Type B pancreatic cell (in vitro differentiated cells): ENCODE measurements around the gene NPC1L1. TPM values are rescaled to one million over a fixed set of nuclear protein-coding genes. Genes with fewer than 3 reads are reported as not detected.

Experiments used
- DNase-seq: peaks from one replicate; pipeline ENCODE4 v3.0.0; 2021; ENCODE audit warnings: mixed read lengths; ENCODE audit not compliant: unreplicated experiment; ENCODE audit errors: extremely low spot score
- H3K27ac Mint-ChIP-seq: 2 replicates; pipeline ENCODE4 v1.8.0; 2021; ENCODE audit warnings: mild to moderate bottlenecking, mixed read lengths
- H3K27me3 Mint-ChIP-seq: 2 replicates; pipeline ENCODE4 v1.8.0; 2021; ENCODE audit warnings: mixed read lengths
- H3K36me3 Mint-ChIP-seq: 2 replicates; pipeline ENCODE4 v1.8.0; 2021; ENCODE audit warnings: mixed read lengths
- H3K4me1 Mint-ChIP-seq: one replicate; pipeline ENCODE4 v1.8.0; 2021; ENCODE audit warnings: mixed read lengths; ENCODE audit not compliant: unreplicated experiment
- H3K4me3 Mint-ChIP-seq: 2 replicates; pipeline ENCODE4 v1.8.0; 2021; ENCODE audit warnings: mild to moderate bottlenecking, mixed read lengths
- H3K9me3 Mint-ChIP-seq: 2 replicates; pipeline ENCODE4 v1.8.0; 2021; ENCODE audit warnings: mixed read lengths
- CTCF ChIP-seq: fragments of 200-600 bp; sonication (generic); conservative IDR thresholded peaks from 2 replicates; pipeline ENCODE4 v1.5.0; 2021; ENCODE audit warnings: antibody characterized with exemption, mild to moderate bottlenecking
- total RNA-seq: library from RNA; stranded (reverse); gene quantifications from 2 replicates; pipeline ENCODE4 v1.2.1, GENCODE V29; 2021; ENCODE audit warnings: low replicate concordance

Gene NPC1L1
- total RNA-seq, 1 donor from 2014 or later = 8.8 TPM

- Mint-ChIP-seq H3K4me1 (peaks cover 11% of the 10 kb centered on the region), H3K4me3 (peak within 1 kb of the TSS; percentile 99), H3K27me3 (no peaks in the 10 kb centered on the region), H3K9me3 (no peaks in the 10 kb centered on the region), H3K36me3 (peaks cover 29% of the 10 kb centered on the region), H3K27ac (peak within 1 kb of the TSS; percentile 97)
- peak; percentile 92 for DNase-seq
- TF ChIP-seq CTCF = no peak
Measured at GRCh38 chr7:44573464-44574286, 32.5 kb upstream of the NPC1L1 start, which contains the start of gene DDX56. TSS of gene DDX56 (minus strand) at chr7:44573908. CDS start at chr7:44573895, 13 bp downstream.

- H3K4me3 Mint-ChIP-seq = peak overlapping the region; percentile 99
Measured at GRCh38 chr7:44572771-44573170, 31.6 kb upstream of the NPC1L1 start.

GRCh38 chr7:44569959-44570358 lies 28.8 kb upstream of the NPC1L1 start:
- no peaks in the 10 kb centered on the region for H3K9me3 Mint-ChIP-seq
- no peak for DNase-seq
- no peaks in the 10 kb centered on the region for H3K27me3 Mint-ChIP-seq
- H3K27ac Mint-ChIP-seq = no peak overlapping the region
- H3K4me1 Mint-ChIP-seq = peaks cover 11% of the 10 kb centered on the region
- H3K36me3 Mint-ChIP-seq = peaks cover 32% of the 10 kb centered on the region
- no peak for TF ChIP-seq CTCF
- H3K4me3 Mint-ChIP-seq = no peak overlapping the region

More at GRCh38 chr7:44572771-44573170, 31.6 kb upstream of the NPC1L1 start:
- Mint-ChIP-seq H3K27ac (peak overlapping the region; percentile 97), H3K4me1 (peaks cover 11% of the 10 kb centered on the region), H3K9me3 (no peaks in the 10 kb centered on the region), H3K27me3 (no peaks in the 10 kb centered on the region), H3K36me3 (peaks cover 30% of the 10 kb centered on the region)
- TF ChIP-seq CTCF = no peak
- no peak for DNase-seq

- H3K27me3 Mint-ChIP-seq = no peaks in the 10 kb centered on the region
- H3K9me3 Mint-ChIP-seq = no peaks in the 10 kb centered on the region
- no peak overlapping the region for H3K27ac Mint-ChIP-seq
- H3K4me3 Mint-ChIP-seq = no peak overlapping the region
- H3K36me3 Mint-ChIP-seq = peaks cover 28% of the 10 kb centered on the region
- no peak for TF ChIP-seq CTCF
- H3K4me1 Mint-ChIP-seq = peaks cover 7% of the 10 kb centered on the region
- no peak for DNase-seq
Measured at GRCh38 chr7:44568771-44569560, 27.8 kb upstream of the NPC1L1 start.

- Mint-ChIP-seq H3K27me3 (no peaks in the 10 kb centered on the region), H3K4me1 (peaks cover 5% of the 10 kb centered on the region), H3K4me3 (no peak overlapping the region), H3K27ac (no peak overlapping the region), H3K9me3 (no peaks in the 10 kb centered on the region), H3K36me3 (peaks cover 27% of the 10 kb centered on the region)
- TF ChIP-seq CTCF = no peak
- no peak for DNase-seq
Measured at GRCh38 chr7:44567884-44568283, 26.8 kb upstream of the NPC1L1 start.
